Stomach (tissue), 9 donors: ENCODE measurements around the gene JCHAIN. TPM values are rescaled to one million over a fixed set of nuclear protein-coding genes. Genes with fewer than 3 reads are reported as not detected.
A peak's percentile ranks its signal among the peaks of the same experiment; 100 is the strongest.
"Not testable (repeated sequence)": the region's sequence is repeated elsewhere in the genome, so short reads cannot be mapped to it uniquely, and the experiment has no call there.

Experiments
- DNase-seq, 2 donors: peaks; one replicate each; pipeline versions ENCODE4 v3.0.0 to v3.0.0-alpha.2; 2013 to 2019
- H3K27ac ChIP-seq, 5 donors: fragments of 200-600 bp in 4 of 5; sonication (generic) in 4 of 5; one replicate each; pipeline ENCODE4 v1.5.1; 2013 to 2019; ENCODE audit warnings: mild to moderate bottlenecking in 1 of 5, moderate library complexity in 1 of 5
- H3K27me3 ChIP-seq, 3 donors: fragments of 200-600 bp; sonication (generic); one replicate each; pipeline ENCODE4 v1.5.1; 2017 to 2019; ENCODE audit warnings: mixed run types in 1 of 3
- H3K36me3 ChIP-seq, 4 donors: fragments of 200-600 bp; sonication (generic); 1 replicate in 3 of 4; 2 replicates in 1 of 4; pipeline ENCODE4 v1.5.1; 2016 to 2019
- H3K4me1 ChIP-seq, 4 donors: fragments of 200-600 bp; sonication (generic); one replicate each; pipeline ENCODE4 v1.5.1; 2016 to 2019
- H3K4me3 ChIP-seq, 4 donors: fragments of 200-600 bp; sonication (generic) in 3 of 4; one replicate each; pipeline ENCODE4 v1.5.1; 2016 to 2019; ENCODE audit warnings: mild to moderate bottlenecking in 1 of 4
- H3K9me3 ChIP-seq, 4 donors: fragments of 200-600 bp; sonication (generic); one replicate each; pipeline ENCODE4 v1.5.1; 2016 to 2019
- CTCF ChIP-seq, 7 experiments: fragments of 450-650 bp in 4 of 7; fragments of 200-600 bp in 3 of 7; sonication (generic) in 3 of 7; IDR thresholded peaks; one replicate each; pipeline ENCODE4 v1.5.1; 2016 to 2019; ENCODE audit warnings: antibody characterized with exemption in 7 of 7, control low read depth in 2 of 7, mild to moderate bottlenecking in 1 of 7
- EP300 ChIP-seq: sonication (generic); formaldehyde crosslinking; IDR thresholded peaks from one replicate; pipeline ENCODE4 v1.6.1; 2017; ENCODE audit warnings: antibody characterized with exemption
- POLR2A ChIP-seq, 4 donors: fragments of 450-650 bp; IDR thresholded peaks; one replicate each; pipeline ENCODE4 v1.6.1; 2016; ENCODE audit warnings: antibody characterized with exemption in 4 of 4, control low read depth in 2 of 4, mild to moderate bottlenecking in 1 of 4, moderate library complexity in 1 of 4
- POLR2AphosphoS5 ChIP-seq, 3 donors: sonication (generic); formaldehyde crosslinking; IDR thresholded peaks; one replicate each; pipeline ENCODE4 v1.6.1; 2016; ENCODE audit warnings: antibody characterized with exemption in 3 of 3
- WGBS, 5 donors: extraction: QIAGEN DNeasy Blood & Tissue Kit in 3 of 5; methylation state at CpG; one replicate each; pipeline versions ENCODE4 v1.1.5 to v1.1.7; 2013 to 2018; 5-methylcytosine and 5-hydroxymethylcytosine counted together
- intact Hi-C: fragments of 100-400 bp; cut with DNase I; formaldehyde crosslinking; loops from one replicate; pipeline ENCODE4 v1.15.1; 2023; ENCODE audit warnings: low total_unique reads
- polyA plus RNA-seq, 3 donors: library from polyadenylated mRNA; stranded (reverse); fragments of 200-250 nt; gene quantifications; one replicate each; pipeline ENCODE4 v1.2.3, GENCODE V29; 2013
- total RNA-seq, 5 donors: library from RNA; depleted of rRNA; stranded (reverse); fragments of >200 nt; gene quantifications; one replicate each; pipeline versions ENCODE4 v1.1.0 to v1.2.3, GENCODE V29; 2014 to 2016
- donor health status: healthy with polysubstance abuse.
- donor health status: Bipolar disorder and iron deficiency.
- donor health status: healthy.

JCHAIN gene
- total and polyA plus RNA-seq, 8 donors: 5.5 to 284 (median 41.9) TPM

- Histone ChIP-seq H3K9me3 (no peaks in the 10 kb centered on the region), H3K27me3 (no peaks in the 10 kb centered on the region), H3K27ac (no peak overlapping the region), H3K4me3 (no peak overlapping the region), H3K36me3 (peaks cover 0 to 19% (median 14%) of the 10 kb centered on the region in 4 donors), H3K4me1 (peaks cover 30 to 45% (median 38%) of the 10 kb centered on the region in 4 donors)
- no peak for DNase-seq
- TF ChIP-seq POLR2A (IDR thresholded peaks at IDR 0.05) (no peak), EP300 (no peak), CTCF (IDR thresholded peaks at IDR 0.05) (no peak), POLR2AphosphoS5 (IDR thresholded peaks at IDR 0.05) (no peak)
- 75 to 78% (median 77%) methylated on average over 1 of the region's 1 CpG for WGBS, 5 donors
- intact Hi-C loops: no loop called here
Observed at GRCh38 chr4:70691661-70692060, 25.4 kb upstream of the JCHAIN start.

- H3K9me3 ChIP-seq: no peaks in the 10 kb centered on the region
- peaks cover 30 to 45% (median 38%) of the 10 kb centered on the region in 4 donors for H3K4me1 ChIP-seq
- peak overlapping the region; percentile 85 to 99 (median 95) for H3K27ac ChIP-seq
- no peak for DNase-seq
- H3K36me3 ChIP-seq: peaks cover 0 to 19% (median 14%) of the 10 kb centered on the region in 4 donors
- intact Hi-C loops: no loop called here
- H3K27me3 ChIP-seq: no peaks in the 10 kb centered on the region
- 0 to 3% (median 1%) methylated on average over 19 of the region's 19 CpGs for WGBS, 5 donors
- TF ChIP-seq CTCF (IDR thresholded peaks at IDR 0.05): no peak
- no peak for TF ChIP-seq EP300
- no peak for TF ChIP-seq POLR2AphosphoS5 (IDR thresholded peaks at IDR 0.05)
- TF ChIP-seq POLR2A (IDR thresholded peaks at IDR 0.05): no peak
- peak overlapping the region; percentile 86 to 91 (median 88) for H3K4me3 ChIP-seq
Observed at GRCh38 chr4:70688795-70689231, 22.5 kb upstream of the JCHAIN start.

- TF ChIP-seq POLR2A (IDR thresholded peaks at IDR 0.05): peak in 2 of 4 donors; percentile 8 to 30
- TF ChIP-seq POLR2AphosphoS5 (IDR thresholded peaks at IDR 0.05): peak; percentile 79 to 97 (median 96)
- TF ChIP-seq CTCF (IDR thresholded peaks at IDR 0.05): peak in 5 of 7 experiments; percentile 91 to 98 (median 93)
- no peak for TF ChIP-seq EP300
- DNase-seq: peak; percentile 95 to 99
- Histone ChIP-seq H3K27me3 (no peaks in the 10 kb centered on the region), H3K4me3 (peak within 1 kb of the TSS; percentile 86 to 91 (median 88)), H3K27ac (peak within 1 kb of the TSS; percentile 85 to 99 (median 95)), H3K9me3 (no peaks in the 10 kb centered on the region), H3K36me3 (peaks cover 0 to 19% (median 14%) of the 10 kb centered on the region in 4 donors), H3K4me1 (peaks cover 30 to 45% (median 38%) of the 10 kb centered on the region in 4 donors)
- intact Hi-C loops: no loop called here
- 0 to 1% (median 0%) methylated on average over 45 to 70 of the region's 70 CpGs for WGBS, 5 donors
Observed at GRCh38 chr4:70687821-70688794, 21.8 kb upstream of the JCHAIN start, which contains the start of gene UTP3. UTP3 (plus strand) TSS chr4:70688532; CDS start chr4:70688678, 146 bp downstream.

GRCh38 chr4:70687392-70687791 lies 21.1 kb upstream of the JCHAIN start:
- Histone ChIP-seq H3K4me1 (peaks cover 30 to 43% (median 36%) of the 10 kb centered on the region in 4 donors), H3K36me3 (peaks cover 0 to 18% (median 10%) of the 10 kb centered on the region in 4 donors), H3K27ac (peak overlapping the region; percentile 85 to 99 (median 95)), H3K27me3 (no peaks in the 10 kb centered on the region), H3K9me3 (no peaks in the 10 kb centered on the region), H3K4me3 (peak overlapping the region; percentile 86 to 91 (median 88))
- WGBS, 5 donors: 59 to 67% (median 63%) methylated on average over 13 of the region's 13 CpGs
- TF ChIP-seq EP300 (no peak), CTCF (IDR thresholded peaks at IDR 0.05) (no peak), POLR2A (IDR thresholded peaks at IDR 0.05) (no peak), POLR2AphosphoS5 (IDR thresholded peaks at IDR 0.05) (no peak)
- intact Hi-C loops: no loop called here
- DNase-seq: no peak

- DNase-seq, H3K9me3 ChIP-seq, H3K4me3 ChIP-seq, intact Hi-C loops, H3K4me1 ChIP-seq, H3K27me3 ChIP-seq, H3K36me3 ChIP-seq: not testable (repeated sequence)
- H3K27ac ChIP-seq: peak overlapping the region in 1 of 5 donors; percentile 16
- 73 to 85% (median 82%) methylated on average over 3 of the region's 3 CpGs for WGBS, 5 donors
Observed at GRCh38 chr4:70682142-70682541, 15.8 kb upstream of the JCHAIN start.
